GM12801 (cell line): ENCODE results near the gene KCNJ10.

Experiments used
- TF ChIP-seq, protein P1 (sequence below): IDR thresholded peaks from one replicate; pipeline ENCODE4 v1.5.1; 2011; ENCODE audit warnings: control low read depth; ENCODE audit not compliant: insufficient read length; ENCODE audit errors: extremely low read depth

The KCNJ10 gene

GRCh38 chr1:160069460-160070231, at the start of gene KCNJ10:
KCNJ10 (minus strand) TSS chr1:160070160; CDS start chr1:160042532, 27,628 bp downstream.
- TF ChIP-seq, protein P1, sequence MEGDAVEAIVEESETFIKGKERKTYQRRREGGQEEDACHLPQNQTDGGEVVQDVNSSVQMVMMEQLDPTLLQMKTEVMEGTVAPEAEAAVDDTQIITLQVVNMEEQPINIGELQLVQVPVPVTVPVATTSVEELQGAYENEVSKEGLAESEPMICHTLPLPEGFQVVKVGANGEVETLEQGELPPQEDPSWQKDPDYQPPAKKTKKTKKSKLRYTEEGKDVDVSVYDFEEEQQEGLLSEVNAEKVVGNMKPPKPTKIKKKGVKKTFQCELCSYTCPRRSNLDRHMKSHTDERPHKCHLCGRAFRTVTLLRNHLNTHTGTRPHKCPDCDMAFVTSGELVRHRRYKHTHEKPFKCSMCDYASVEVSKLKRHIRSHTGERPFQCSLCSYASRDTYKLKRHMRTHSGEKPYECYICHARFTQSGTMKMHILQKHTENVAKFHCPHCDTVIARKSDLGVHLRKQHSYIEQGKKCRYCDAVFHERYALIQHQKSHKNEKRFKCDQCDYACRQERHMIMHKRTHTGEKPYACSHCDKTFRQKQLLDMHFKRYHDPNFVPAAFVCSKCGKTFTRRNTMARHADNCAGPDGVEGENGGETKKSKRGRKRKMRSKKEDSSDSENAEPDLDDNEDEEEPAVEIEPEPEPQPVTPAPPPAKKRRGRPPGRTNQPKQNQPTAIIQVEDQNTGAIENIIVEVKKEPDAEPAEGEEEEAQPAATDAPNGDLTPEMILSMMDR: no peak

GRCh38 chr1:160118928-160119327, 49.0 kb upstream of the KCNJ10 start:
- TF ChIP-seq, protein P1: no peak

DNA sequence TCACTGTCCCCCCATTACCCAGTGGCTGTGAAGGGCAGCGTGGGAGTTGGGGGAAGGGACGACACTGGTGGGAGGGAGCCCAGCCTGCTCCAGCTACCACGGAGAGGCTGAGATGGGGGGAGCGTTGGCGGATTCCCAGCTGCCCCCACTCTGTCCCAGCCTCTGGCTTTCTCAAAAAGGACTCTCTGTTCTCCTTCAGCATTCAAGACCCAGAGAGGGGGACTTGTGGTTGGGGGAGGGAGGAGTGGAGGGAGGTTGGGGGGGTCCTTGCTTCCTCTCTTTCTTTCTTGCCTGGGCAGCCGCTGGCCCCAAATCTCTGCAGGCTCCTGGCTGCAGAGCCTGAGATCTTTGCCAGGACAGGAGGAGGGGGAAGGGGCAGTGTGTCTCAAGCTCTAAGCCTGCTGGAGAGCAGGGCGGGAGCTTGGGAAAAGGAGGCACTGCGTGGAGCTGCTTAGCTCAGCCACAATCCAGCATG, 47.8 kb upstream of the KCNJ10 start:
- TF ChIP-seq, protein P1: no peak

DNA sequence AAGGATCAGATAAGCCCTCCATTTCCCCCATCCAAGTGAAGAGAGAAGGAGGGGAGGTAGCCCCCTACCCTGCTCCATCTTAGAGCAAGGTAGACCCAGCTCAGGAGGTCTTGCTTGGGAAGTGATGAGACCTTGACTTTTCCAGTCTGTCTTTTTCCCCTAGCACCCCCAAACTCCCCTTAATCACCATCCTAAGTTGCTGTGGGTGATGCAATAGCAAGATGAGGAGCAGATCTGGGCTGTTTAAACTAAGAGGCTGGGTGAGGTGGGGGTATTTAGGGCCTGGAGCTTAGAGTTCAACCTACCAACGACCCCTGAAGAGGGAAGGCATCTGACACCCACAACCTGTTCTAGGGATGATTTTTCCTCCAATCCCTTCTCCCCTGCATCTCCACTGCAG, 47.3 kb upstream of the KCNJ10 start:
- TF ChIP-seq, protein P1: no peak

DNA sequence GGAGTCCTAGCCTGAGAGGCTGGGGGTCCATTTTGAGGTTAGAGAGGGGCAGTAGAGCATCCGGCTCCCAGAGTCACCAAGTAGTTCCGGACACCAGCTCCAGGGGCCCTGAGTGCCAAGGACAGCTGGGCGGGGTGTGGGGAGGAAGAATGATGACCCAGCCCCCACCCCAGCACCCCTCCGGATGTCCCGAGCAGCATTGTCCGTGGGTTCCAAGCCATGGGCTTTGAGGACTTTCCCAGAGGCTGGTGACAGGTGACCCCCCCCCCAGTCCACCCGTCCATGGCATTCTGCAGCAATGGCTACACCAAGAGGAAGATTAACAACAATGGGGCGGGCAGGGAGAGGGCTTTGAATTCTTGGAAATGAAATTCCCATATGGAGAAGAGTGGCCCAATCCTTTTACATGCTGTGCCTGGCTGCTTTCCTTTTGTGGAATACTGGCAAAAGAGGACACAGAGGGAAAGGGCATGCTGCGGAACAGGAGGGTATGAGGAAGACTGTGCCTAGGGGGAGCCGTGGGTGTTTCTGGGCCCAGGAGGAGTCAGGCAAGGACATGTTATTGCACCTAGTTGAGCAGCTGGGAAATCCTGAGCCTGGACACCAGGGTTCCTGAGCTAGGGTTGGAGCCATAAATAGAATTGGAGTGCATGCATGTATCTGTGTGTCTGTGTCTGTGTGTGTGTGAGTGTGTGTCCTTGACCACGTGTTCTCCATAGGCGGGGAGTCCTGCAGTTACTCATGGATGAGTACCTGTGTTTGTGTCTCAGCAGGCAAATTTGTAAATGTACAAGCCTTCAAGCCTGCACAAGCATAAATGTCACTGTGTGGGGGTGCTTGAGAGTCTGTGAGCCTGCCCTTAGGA, 46.6 kb upstream of the KCNJ10 start:
- TF ChIP-seq, protein P1: no peak

GRCh38 chr1:160115545-160116282, 45.8 kb upstream of the KCNJ10 start, which contains the start of gene ATP1A2:
ATP1A2 (plus strand) TSS chr1:160115759; CDS start chr1:160115862, 103 bp downstream.
- TF ChIP-seq, protein P1: no peak

DNA sequence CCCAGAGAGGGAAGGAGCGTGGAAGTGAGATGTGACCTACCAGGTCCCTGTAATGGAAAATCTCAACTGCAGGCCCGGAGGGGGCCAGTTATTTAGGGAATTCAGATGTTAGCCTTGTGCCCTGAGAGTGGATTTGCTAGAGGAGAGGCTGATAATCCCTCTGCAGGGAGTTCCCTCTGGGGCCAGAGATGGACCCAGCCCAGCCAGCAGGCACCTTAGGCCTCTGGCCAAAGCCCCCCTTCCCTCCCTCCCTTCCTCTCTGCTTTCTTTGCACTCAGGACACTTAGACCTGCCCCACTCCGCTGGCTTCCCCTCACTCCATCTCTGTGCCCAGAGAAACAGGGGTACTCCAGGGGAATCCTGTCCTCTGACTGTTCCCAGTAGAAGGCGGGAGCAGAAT, 44.1 kb upstream of the KCNJ10 start:
- TF ChIP-seq, protein P1: no peak
